RWPE1 (cell line): ENCODE results near the gene CALCOCO1.

Source experiments
- CTCF ChIA-PET: fragments of 350-600 bp; sonication (Branson Sonifier 250); formaldehyde crosslinking; extraction: SDS; loops from one replicate; lab custom pipeline; 2021; lab: Yijun Ruan, JAX
- POLR2A ChIA-PET: fragments of 400-600 bp; formaldehyde crosslinking; extraction: SDS; loops from one replicate; lab custom pipeline; 2020; ENCODE audit warnings: antibody characterized with exemption; ENCODE audit not compliant: low non-redundant PET; lab: Yijun Ruan, JAX
- DNase-seq: peaks from one replicate; pipeline ENCODE4 v3.0.0; 2012; ENCODE audit warnings: low spot score
- H3K27ac ChIP-seq: fragments of 450-650 bp; 2 replicates; pipeline ENCODE4 v1.5.1; 2017
- TF ChIP-seq, protein P1 (sequence below): fragments of 450-650 bp; conservative IDR thresholded peaks from 2 replicates; pipeline ENCODE4 v1.5.1; 2017; ENCODE audit warnings: low read depth, mild to moderate bottlenecking

Gene CALCOCO1

GRCh38 chr12:53737093-53737808, 10.0 kb upstream of the CALCOCO1 start:
- DNase-seq = no peak
- H3K27ac ChIP-seq = no peak overlapping the region
- ChIA-PET POLR2A (no interaction called here), CTCF (interaction anchor here (0.5 to 5.6 kb wide), 2 partner anchors 9 to 1742 kb away, joined by 4 to 31 read pairs; no protein-coding TSS in a partner anchor)
- TF ChIP-seq, protein P1, sequence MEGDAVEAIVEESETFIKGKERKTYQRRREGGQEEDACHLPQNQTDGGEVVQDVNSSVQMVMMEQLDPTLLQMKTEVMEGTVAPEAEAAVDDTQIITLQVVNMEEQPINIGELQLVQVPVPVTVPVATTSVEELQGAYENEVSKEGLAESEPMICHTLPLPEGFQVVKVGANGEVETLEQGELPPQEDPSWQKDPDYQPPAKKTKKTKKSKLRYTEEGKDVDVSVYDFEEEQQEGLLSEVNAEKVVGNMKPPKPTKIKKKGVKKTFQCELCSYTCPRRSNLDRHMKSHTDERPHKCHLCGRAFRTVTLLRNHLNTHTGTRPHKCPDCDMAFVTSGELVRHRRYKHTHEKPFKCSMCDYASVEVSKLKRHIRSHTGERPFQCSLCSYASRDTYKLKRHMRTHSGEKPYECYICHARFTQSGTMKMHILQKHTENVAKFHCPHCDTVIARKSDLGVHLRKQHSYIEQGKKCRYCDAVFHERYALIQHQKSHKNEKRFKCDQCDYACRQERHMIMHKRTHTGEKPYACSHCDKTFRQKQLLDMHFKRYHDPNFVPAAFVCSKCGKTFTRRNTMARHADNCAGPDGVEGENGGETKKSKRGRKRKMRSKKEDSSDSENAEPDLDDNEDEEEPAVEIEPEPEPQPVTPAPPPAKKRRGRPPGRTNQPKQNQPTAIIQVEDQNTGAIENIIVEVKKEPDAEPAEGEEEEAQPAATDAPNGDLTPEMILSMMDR = no peak

DNA sequence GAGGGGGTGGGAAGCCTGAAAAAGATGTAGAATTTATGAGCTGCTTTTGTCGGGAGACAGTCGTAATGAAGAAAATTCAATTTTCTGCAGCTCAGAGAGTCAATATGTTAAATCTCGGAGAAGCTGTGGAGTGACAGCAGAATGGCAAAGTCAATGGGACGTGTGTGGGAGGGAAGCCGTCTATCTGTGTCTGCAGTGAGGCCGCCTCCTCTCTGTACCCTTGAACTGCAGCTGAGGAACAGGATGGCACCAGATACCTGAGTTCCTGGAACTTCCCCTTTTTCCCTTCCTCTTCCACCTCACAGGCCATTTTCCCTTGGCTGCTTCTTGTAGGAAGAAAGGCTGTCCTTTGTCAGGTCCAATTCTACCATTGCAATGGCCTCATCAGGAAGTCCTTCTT, 9.3 kb upstream of the CALCOCO1 start:
- POLR2A ChIA-PET = no interaction called here
- H3K27ac ChIP-seq = no peak overlapping the region
- TF ChIP-seq, protein P1 = no peak
- CTCF ChIA-PET = interaction anchor here (0.5 to 5.6 kb wide), 2 partner anchors 10 to 483 kb away, joined by 4 to 31 read pairs; no protein-coding TSS in a partner anchor
- no peak for DNase-seq

GRCh38 chr12:53735556-53735955, 8.3 kb upstream of the CALCOCO1 start:
- POLR2A ChIA-PET = no interaction called here
- DNase-seq = no peak
- TF ChIP-seq, protein P1 = no peak
- H3K27ac ChIP-seq = no peak overlapping the region
- CTCF ChIA-PET = interaction anchor here (2.9 to 5.6 kb wide), 2 partner anchors 8 to 11 kb away, joined by 16 to 31 read pairs; no protein-coding TSS in a partner anchor

DNA sequence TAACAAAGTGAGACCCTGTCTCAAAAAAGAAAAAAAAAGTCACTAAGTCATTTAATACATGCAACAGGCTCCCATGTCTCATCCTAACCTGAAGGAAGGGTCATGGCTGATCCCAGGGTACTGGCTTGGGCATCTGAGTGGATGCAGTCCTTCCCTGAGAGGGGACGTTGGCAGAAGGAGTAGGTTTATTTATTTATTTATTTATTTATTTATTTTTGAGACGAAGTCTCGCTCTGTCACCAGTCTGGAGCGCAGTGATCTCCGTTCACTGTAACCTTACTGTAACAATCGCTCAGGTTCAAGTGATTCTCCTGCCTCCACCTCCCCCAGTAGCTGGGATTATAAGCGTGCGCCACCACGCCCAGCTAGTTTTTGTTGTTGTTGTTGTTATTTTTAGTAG, 7.2 kb upstream of the CALCOCO1 start:
- TF ChIP-seq, protein P1 = no peak
- ChIA-PET POLR2A (interaction anchor here (0.5 kb wide), 1 partner anchor 65 kb away, joined by 4 read pairs; no protein-coding TSS in a partner anchor), CTCF (interaction anchor here (2.9 to 5.6 kb wide), 2 partner anchors 9 to 12 kb away, joined by 16 to 31 read pairs; no protein-coding TSS in a partner anchor)
- no peak overlapping the region for H3K27ac ChIP-seq
- no peak for DNase-seq

DNA sequence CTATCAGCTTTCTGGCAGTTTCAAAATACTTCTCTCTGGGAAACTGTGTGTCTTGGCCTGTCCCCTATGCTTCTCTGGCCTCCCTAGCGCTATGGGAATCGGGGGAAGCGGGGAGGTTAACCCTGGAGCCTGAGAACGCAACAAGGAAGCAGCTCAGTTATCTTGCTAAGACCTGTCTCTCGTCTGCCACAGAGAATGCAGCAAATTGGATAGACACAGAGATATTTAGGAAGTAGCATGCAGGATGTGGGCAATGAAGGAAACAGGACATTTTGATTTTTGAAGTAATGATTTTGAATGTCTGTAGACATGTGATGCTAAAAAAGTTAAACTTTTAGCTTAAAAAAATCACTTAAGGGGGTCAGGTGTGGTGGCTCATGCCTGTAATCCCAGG, 6.6 kb upstream of the CALCOCO1 start:
- DNase-seq = no peak
- H3K27ac ChIP-seq = no peak overlapping the region
- ChIA-PET CTCF (interaction anchor here (0.6 to 5.6 kb wide), 3 partner anchors 10 to 44 kb away, joined by 3 to 31 read pairs (median 16); no protein-coding TSS in a partner anchor), POLR2A (no interaction called here)
- TF ChIP-seq, protein P1 = no peak

GRCh38 chr12:53733051-53733806, 6.0 kb upstream of the CALCOCO1 start:
- ChIA-PET POLR2A (no interaction called here), CTCF (interaction anchor here (0.6 to 5.6 kb wide), 3 partner anchors 10 to 44 kb away, joined by 3 to 31 read pairs (median 16); no protein-coding TSS in a partner anchor)
- no peak for DNase-seq
- no peak overlapping the region for H3K27ac ChIP-seq
- TF ChIP-seq, protein P1 = no peak
